ENCODE data around the gene TTF2. TPM values are rescaled to one million over a fixed set of nuclear protein-coding genes. Genes with fewer than 3 reads are reported as not detected.

TTF2 gene
- total and polyA plus RNA-seq, 9 of the 15 experiments (the other 6 are each of a cell fraction or from before 2014, with no cell fraction given), result 9.4 to 71.1 (median 42.1) TPM

DNA sequence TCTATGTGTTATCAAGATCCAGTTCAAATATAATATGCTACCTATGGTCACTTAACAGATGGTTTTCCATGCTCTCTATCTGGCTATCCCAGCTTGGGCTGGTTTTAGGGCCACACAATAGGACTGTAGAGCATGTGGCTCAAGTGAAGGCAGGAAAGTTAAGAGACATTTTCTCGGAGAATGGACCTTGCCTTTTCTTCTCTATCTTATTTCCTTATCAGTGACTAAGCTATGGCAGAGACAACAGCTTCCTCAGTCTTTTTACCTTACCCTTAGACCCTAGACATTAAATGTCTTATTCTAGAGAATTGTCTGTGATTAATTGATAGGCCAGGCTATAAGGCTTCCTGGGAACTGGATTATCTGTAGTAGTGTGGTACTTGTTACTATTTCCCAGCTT lies 30.4 kb upstream of the TTF2 start:
- WGBS (ENCODE audit: insufficient coverage, low coverage, missing lambda C conversion rate), result 5% methylated on average over 1 of the region's 1 CpG
- H3K27me3 ChIP-seq (ENCODE audit: control insufficient read depth in 2 of 2, insufficient read depth in 2 of 2, low read length in 2 of 2), result peaks cover 6 to 21% of the 10 kb centered on the region in 2 experiments
- H3K79me2 ChIP-seq (ENCODE audit: control insufficient read depth, insufficient read depth, low read length), result no peaks in the 10 kb centered on the region
- no peak for DNase-seq (ENCODE audit: extremely low read depth in 1 of 4, low spot score in 3 of 4)
- peak; percentile 30; the same call in 1 of the 3 replicates for ATAC-seq
- H2AFZ ChIP-seq (ENCODE audit: low read depth, low read length), result no peak overlapping the region
- BruUV-seq (replicated peaks), result no TSS peak
- H4K20me1 ChIP-seq (replicated peaks; ENCODE audit: control insufficient read depth, insufficient read depth, low read length), result no peaks in the 10 kb centered on the region
- no peaks in the 10 kb centered on the region for H3K9me1 ChIP-seq (ENCODE audit: control insufficient read depth, insufficient read depth, low read length)
- FAIRE-seq, result no peak
- POLR2A ChIA-PET, result interaction anchor here (0.5 to 1.5 kb wide), 3 partner anchors 9 to 255 kb away, joined by 3 read pairs; no protein-coding TSS in a partner anchor
- peaks cover 0 to 4% of the 10 kb centered on the region in 2 experiments; a peak in 1 of 5 replicates for H3K4me1 ChIP-seq (replicated peaks in 1 of 2; ENCODE audit: control insufficient read depth in 2 of 2, insufficient read depth in 2 of 2, low read length in 2 of 2)
- H3K4me3 ChIP-seq, result no peak overlapping the region
- intact Hi-C loops (cut with micrococcal nuclease), result no loop called here
- H3K9me3 ChIP-seq (replicated peaks; ENCODE audit: control insufficient read depth, insufficient read depth, low read depth, low read length), result no peaks in the 10 kb centered on the region
- H3K36me3 ChIP-seq (ENCODE audit: control insufficient read depth, insufficient read depth, low read length), result no peaks in the 10 kb centered on the region
- no peak overlapping the region for H3K9ac ChIP-seq (ENCODE audit: insufficient read depth in 1 of 2, low read depth in 2 of 2, low read length in 2 of 2)
- in situ Hi-C loops (cut with MboI), result no loop called here
- TF ChIP-seq FOSL1 (tag; conservative IDR thresholded peaks at IDR 0.05) (peak; percentile 85), CBX5 (IDR thresholded peaks at IDR 0.05; ENCODE audit: borderline replicate concordance, low read depth) (no peak), NFE2 (IDR thresholded peaks at IDR 0.05; ENCODE audit: low read depth) (0 out of 2 replicates have a peak, but pooled peaks have one; percentile 2), JUND (IDR thresholded peaks at IDR 0.05; ENCODE audit: borderline replicate concordance, low read depth, low read length) (peak; percentile 73), JUND (tag; IDR thresholded peaks at IDR 0.05; ENCODE audit: borderline replicate concordance, low read depth, low read length) (no peak), GATA2 (CRISPR knock-in tag; IDR thresholded peaks at IDR 0.05) (peak; percentile 23; the same call in 1 of the 2 replicates), SMARCA5 (IDR thresholded peaks at IDR 0.05) (no peak), SPI1 (IDR thresholded peaks at IDR 0.05; ENCODE audit: borderline replicate concordance, low read depth, low read length) (no peak), RFX1 (IDR thresholded peaks at IDR 0.05) (no peak), ID3 (CRISPR knock-in tag; IDR thresholded peaks at IDR 0.05) (no peak), ID3 (tag; IDR thresholded peaks at IDR 0.05) (no peak), CREM (IDR thresholded peaks at IDR 0.05; ENCODE audit: low read depth) (no peak)
- TF ChIP-seq, protein P1, sequence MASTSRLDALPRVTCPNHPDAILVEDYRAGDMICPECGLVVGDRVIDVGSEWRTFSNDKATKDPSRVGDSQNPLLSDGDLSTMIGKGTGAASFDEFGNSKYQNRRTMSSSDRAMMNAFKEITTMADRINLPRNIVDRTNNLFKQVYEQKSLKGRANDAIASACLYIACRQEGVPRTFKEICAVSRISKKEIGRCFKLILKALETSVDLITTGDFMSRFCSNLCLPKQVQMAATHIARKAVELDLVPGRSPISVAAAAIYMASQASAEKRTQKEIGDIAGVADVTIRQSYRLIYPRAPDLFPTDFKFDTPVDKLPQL (IDR thresholded peaks at IDR 0.05; ENCODE audit: extremely low read depth, insufficient read length), result no peak
- no peak overlapping the region for H3K27ac ChIP-seq (ENCODE audit: extremely low read depth, low read depth, low read length)
- CTCF ChIA-PET (ENCODE audit: low intra/inter-chr PET ratio), result no interaction called here
- H3K4me2 ChIP-seq (ENCODE audit: insufficient read depth, low read length), result no peak overlapping the region

Data from K562 (cell line).